H1 (cell line): ENCODE measurements around the gene SEMA3E. TPM values are rescaled to one million over a fixed set of nuclear protein-coding genes. Genes with fewer than 3 reads are reported as not detected.

ENCODE experiments used
- PHF8 ChIP-seq: fragments of 200-600 bp; sonication (generic); conservative IDR thresholded peaks from 2 replicates; pipeline ENCODE4 v1.7.1; 2012; ENCODE audit warnings: low read depth, mild to moderate bottlenecking, inconsistent platforms, low read length, moderate library complexity
- polyA plus RNA-seq, 7 experiments: library from polyadenylated mRNA; depleted of rRNA in 3 of 7; stranded (reverse) in 5 of 7; unstranded in 2 of 7; fragments of >200 nt in 5 of 7; fragments of 200-250 nt in 2 of 7; gene quantifications; 1 replicate in 5 of 7; 2 replicates in 1 of 7; 4 replicates in 1 of 7; pipeline versions ENCODE4 v1.2.1 to v1.2.3, GENCODE V29; 2011 to 2013; ENCODE audit warnings: missing spikeins in 2 of 7, mixed read lengths in 2 of 7
- total RNA-seq: library from RNA; stranded (reverse); fragmentation: NEBNext Ultra II Directional; extraction: Animal tissue kit (Norgen Biotek cat#: 25700); gene quantifications from 2 replicates; pipeline ENCODE4 v1.2.1, GENCODE V29; 2021

SEMA3E gene
- total and polyA plus RNA-seq, 2 of the 8 experiments (the other 6 are each of a cell fraction or from before 2014, with no cell fraction given): 0.93 to 0.94 TPM

GRCh38 chr7:83414947-83415346 lies 234.0 kb downstream of the SEMA3E start (continued):
- no peak for TF ChIP-seq PHF8
